Testis (tissue), 2 donors: ENCODE measurements around the gene CCHCR1.

Experiments used
- CTCF ChIP-seq, 3 experiments: fragments of 450-650 bp in 2 of 3; fragments of 200-600 bp in 1 of 3; sonication (generic) in 1 of 3; IDR thresholded peaks; one replicate each; pipeline ENCODE4 v1.5.1; 2016 to 2019; ENCODE audit warnings: antibody characterized with exemption in 3 of 3, mild to moderate bottlenecking in 2 of 3, moderate library complexity in 1 of 3
- POLR2A ChIP-seq: fragments of 450-650 bp; IDR thresholded peaks from one replicate; pipeline ENCODE4 v1.6.1; 2017; ENCODE audit warnings: antibody characterized with exemption, mild to moderate bottlenecking, moderate library complexity

GRCh38 chr6:31116661-31117385 is 40.8 kb downstream of the CCHCR1 start:
- TF ChIP-seq CTCF (IDR thresholded peaks at IDR 0.05) = no peak
- no peak for TF ChIP-seq POLR2A
